Activated naive CD4-positive, alpha-beta T cell treated with Interleukin-2 at 50 U/mL for 16 hours (primary cell): ENCODE results near the gene HAUS5.
A peak's percentile ranks its signal among the peaks of the same experiment; 100 is the strongest.
"Not testable (repeated sequence)": the region's sequence is repeated elsewhere in the genome, so short reads cannot be mapped to it uniquely, and the experiment has no call there.

Experiments used
- DNase-seq: peaks from one replicate; pipeline ENCODE4 v3.0.0-alpha.2; 2020

The HAUS5 gene

GRCh38 chr19:35612559-35613321 is at the start of gene HAUS5:
Gene HAUS5 (plus strand): TSS chr19:35612735. CDS start chr19:35612795, 60 bp downstream.
- DNase-seq, result peak; percentile 96

GRCh38 chr19:35562776-35563175 is 49.8 kb upstream of the HAUS5 start:
- DNase-seq, result no peak

GRCh38 chr19:35563207-35563829 is 49.2 kb upstream of the HAUS5 start, which contains the start of gene ATP4A:
Gene ATP4A (minus strand): TSS chr19:35563658. CDS start chr19:35563629, 29 bp downstream.
- DNase-seq, result no peak

GRCh38 chr19:35565016-35565856 is 47.3 kb upstream of the HAUS5 start:
- no peak for DNase-seq

GRCh38 chr19:35566738-35567137 is 45.8 kb upstream of the HAUS5 start:
- no peak for DNase-seq

- no peak for DNase-seq
Observed at GRCh38 chr19:35569281-35569781, 43.2 kb upstream of the HAUS5 start.

- no peak for DNase-seq
Observed at GRCh38 chr19:35571406-35571965, 41.0 kb upstream of the HAUS5 start.

GRCh38 chr19:35577918-35578317 is 34.6 kb upstream of the HAUS5 start:
- DNase-seq, result no peak

- DNase-seq, result no peak
Observed at GRCh38 chr19:35578707-35579106, 33.8 kb upstream of the HAUS5 start.

- no peak for DNase-seq
Observed at GRCh38 chr19:35582760-35583159, 29.8 kb upstream of the HAUS5 start.

GRCh38 chr19:35585848-35586247 is 26.7 kb upstream of the HAUS5 start, which contains the start of gene PMIS2:
Gene PMIS2 (plus strand): TSS chr19:35586173. CDS start chr19:35586260, 87 bp downstream.
- DNase-seq, result no peak

GRCh38 chr19:35587321-35587720 is 25.2 kb upstream of the HAUS5 start:
- DNase-seq, result no peak

- no peak for DNase-seq
Observed at GRCh38 chr19:35590875-35591274, 21.7 kb upstream of the HAUS5 start.

GRCh38 chr19:35592226-35592625 is 20.3 kb upstream of the HAUS5 start:
- peak; percentile 13 for DNase-seq

- not testable (repeated sequence) for DNase-seq
Observed at GRCh38 chr19:35595026-35595425, 17.5 kb upstream of the HAUS5 start.

GRCh38 chr19:35595928-35596327 is 16.6 kb upstream of the HAUS5 start:
- DNase-seq, result no peak

- no peak for DNase-seq
Observed at GRCh38 chr19:35596366-35596999, 16.1 kb upstream of the HAUS5 start.

- no peak for DNase-seq
Observed at GRCh38 chr19:35601971-35602370, 10.6 kb upstream of the HAUS5 start.

- not testable (repeated sequence) for DNase-seq
Observed at GRCh38 chr19:35604436-35604835, 8.1 kb upstream of the HAUS5 start.

GRCh38 chr19:35607170-35607569 is 5.4 kb upstream of the HAUS5 start:
- not testable (repeated sequence) for DNase-seq

- no peak for DNase-seq
Observed at GRCh38 chr19:35607661-35608060, 4.9 kb upstream of the HAUS5 start.

GRCh38 chr19:35608251-35608650 is 4.3 kb upstream of the HAUS5 start:
- DNase-seq, result no peak
